MM.1S (cell line): Measurements from ENCODE around the gene MAPKAPK5.

ENCODE experiments used
- EZH2 ChIP-seq: fragments of 300-600 bp; sonication (generic); optimal IDR thresholded peaks from 2 replicates; pipeline ENCODE3; 2017; ENCODE audit warnings: low read depth, mild to moderate bottlenecking, antibody characterized with exemption, low read length, mixed read lengths
- TF ChIP-seq, protein P1 (sequence below): fragments of 300-600 bp; sonication (generic); IDR thresholded peaks from 2 replicates; pipeline ENCODE4 v1.5.1; 2016; ENCODE audit warnings: antibody characterized with exemption, low read length, mixed read lengths

DNA sequence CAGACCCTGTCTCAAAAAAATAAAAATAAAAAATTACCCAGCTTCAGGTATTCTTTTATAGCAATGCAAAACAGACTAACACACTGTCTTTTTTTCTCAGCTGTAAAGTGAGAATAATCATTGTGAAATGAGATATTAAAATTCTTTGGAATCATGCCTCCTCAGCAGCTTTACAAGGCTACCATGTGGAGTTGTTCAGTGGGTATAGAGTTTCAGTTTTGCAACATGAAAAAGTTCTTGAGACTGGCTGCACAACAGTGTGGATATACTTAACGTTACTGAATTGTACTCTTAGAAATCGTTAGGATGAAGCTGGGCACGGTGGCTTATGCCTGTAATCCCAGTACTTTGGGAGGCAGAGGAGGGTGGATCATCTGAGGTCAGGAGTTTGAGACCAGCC lies 15.7 kb upstream of the MAPKAPK5 start:
- TF ChIP-seq, protein P1, sequence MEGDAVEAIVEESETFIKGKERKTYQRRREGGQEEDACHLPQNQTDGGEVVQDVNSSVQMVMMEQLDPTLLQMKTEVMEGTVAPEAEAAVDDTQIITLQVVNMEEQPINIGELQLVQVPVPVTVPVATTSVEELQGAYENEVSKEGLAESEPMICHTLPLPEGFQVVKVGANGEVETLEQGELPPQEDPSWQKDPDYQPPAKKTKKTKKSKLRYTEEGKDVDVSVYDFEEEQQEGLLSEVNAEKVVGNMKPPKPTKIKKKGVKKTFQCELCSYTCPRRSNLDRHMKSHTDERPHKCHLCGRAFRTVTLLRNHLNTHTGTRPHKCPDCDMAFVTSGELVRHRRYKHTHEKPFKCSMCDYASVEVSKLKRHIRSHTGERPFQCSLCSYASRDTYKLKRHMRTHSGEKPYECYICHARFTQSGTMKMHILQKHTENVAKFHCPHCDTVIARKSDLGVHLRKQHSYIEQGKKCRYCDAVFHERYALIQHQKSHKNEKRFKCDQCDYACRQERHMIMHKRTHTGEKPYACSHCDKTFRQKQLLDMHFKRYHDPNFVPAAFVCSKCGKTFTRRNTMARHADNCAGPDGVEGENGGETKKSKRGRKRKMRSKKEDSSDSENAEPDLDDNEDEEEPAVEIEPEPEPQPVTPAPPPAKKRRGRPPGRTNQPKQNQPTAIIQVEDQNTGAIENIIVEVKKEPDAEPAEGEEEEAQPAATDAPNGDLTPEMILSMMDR: no peak
- no peak for TF ChIP-seq EZH2
